WI38 (cell line): ENCODE results near the gene TPM1.

Experiments used
- H3K4me3 ChIP-seq: 2 replicates; pipeline ENCODE4 v1.5.1; 2011; ENCODE audit warnings: low read depth, mild to moderate bottlenecking, control low read depth, low read length
- CTCF ChIP-seq: IDR thresholded peaks from 2 replicates; pipeline ENCODE4 v1.5.1; 2012; ENCODE audit warnings: low read depth, mild to moderate bottlenecking, control low read depth, low read length

Gene TPM1

GRCh38 chr15:63084806-63085205 lies 42.3 kb downstream of the TPM1 start:
- no peak overlapping the region for H3K4me3 ChIP-seq
- no peak for TF ChIP-seq CTCF

GRCh38 chr15:63085289-63085688 lies 42.7 kb downstream of the TPM1 start:
- H3K4me3 ChIP-seq = no peak overlapping the region
- TF ChIP-seq CTCF = no peak

GRCh38 chr15:63086271-63086670 lies 43.7 kb downstream of the TPM1 start:
- no peak for TF ChIP-seq CTCF
- no peak overlapping the region for H3K4me3 ChIP-seq

- TF ChIP-seq CTCF = no peak
- no peak overlapping the region for H3K4me3 ChIP-seq
Observed at GRCh38 chr15:63086947-63087346, 44.4 kb downstream of the TPM1 start.

GRCh38 chr15:63088533-63089245 lies 46.1 kb downstream of the TPM1 start:
- H3K4me3 ChIP-seq = no peak overlapping the region
- no peak for TF ChIP-seq CTCF

- TF ChIP-seq CTCF = no peak
- H3K4me3 ChIP-seq = no peak overlapping the region
Observed at GRCh38 chr15:63089260-63090043, 46.9 kb downstream of the TPM1 start.

- no peak for TF ChIP-seq CTCF
- no peak overlapping the region for H3K4me3 ChIP-seq
Observed at GRCh38 chr15:63090472-63090871, 47.9 kb downstream of the TPM1 start.
